ENCODE data around the gene HS3ST1. TPM values are rescaled to one million over a fixed set of nuclear protein-coding genes. Genes with fewer than 3 reads are reported as not detected.

Gene HS3ST1
- 8.1 TPM for total RNA-seq

- Histone ChIP-seq H3K27me3 (no peaks in the 10 kb centered on the region), H3K27ac (no peak within 1 kb of the TSS), H3K36me3 (no peaks in the 10 kb centered on the region), H3K4me3 (peak within 1 kb of the TSS; percentile 49 to 69), H3K9me3 (no peaks in the 10 kb centered on the region), H3K4me1 (peaks cover 26% of the 10 kb centered on the region)
- DNase-seq (ENCODE audit: extremely low spot score in 2 of 2), result no peak
- intact Hi-C loops (cut with DNase I), result no loop called here
- TF ChIP-seq POLR2A (IDR thresholded peaks at IDR 0.05) (no peak), POLR2AphosphoS5 (IDR thresholded peaks at IDR 0.05; ENCODE audit: insufficient read depth in 1 of 2, low read depth in 1 of 2) (no peak), CTCF (IDR thresholded peaks at IDR 0.05) (no peak)
These were observed at the start of gene HS3ST1 for GRCh38 chr4:11428231-11428898. HS3ST1 (minus strand) TSS chr4:11428894; CDS start chr4:11400005, 28,889 bp downstream.

DNA sequence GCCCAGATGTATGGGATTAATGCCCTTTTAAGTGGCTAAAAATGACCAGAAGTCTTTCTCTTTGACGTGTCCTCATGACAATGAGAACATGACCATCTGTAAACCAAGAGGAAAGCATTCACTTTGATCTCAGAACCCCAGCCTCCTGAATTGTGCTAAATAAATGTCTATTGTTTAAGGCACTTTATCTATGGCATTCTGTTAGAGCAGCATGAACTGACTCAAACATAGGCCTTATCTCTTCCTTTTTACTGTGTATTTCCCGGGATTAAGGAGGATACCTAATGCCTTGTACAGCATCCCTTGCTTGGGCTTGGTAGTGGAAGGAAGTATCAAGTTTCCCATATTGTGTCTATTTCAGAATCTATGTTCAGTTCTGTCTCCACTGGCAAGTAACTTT, 47.2 kb upstream of the HS3ST1 start:
- no peaks in the 10 kb centered on the region for H3K27me3 ChIP-seq
- intact Hi-C loops (cut with DNase I), result no loop called here
- TF ChIP-seq POLR2AphosphoS5 (IDR thresholded peaks at IDR 0.05; ENCODE audit: insufficient read depth in 1 of 2, low read depth in 1 of 2), result no peak
- no peak for TF ChIP-seq POLR2A (IDR thresholded peaks at IDR 0.05)
- no peak for TF ChIP-seq CTCF (IDR thresholded peaks at IDR 0.05)
- DNase-seq (ENCODE audit: extremely low spot score in 2 of 2), result no peak
- H3K36me3 ChIP-seq, result no peaks in the 10 kb centered on the region
- no peak overlapping the region for H3K4me3 ChIP-seq
- no peak overlapping the region for H3K27ac ChIP-seq
- no peaks in the 10 kb centered on the region for H3K9me3 ChIP-seq
- H3K4me1 ChIP-seq, result no peaks in the 10 kb centered on the region

DNA sequence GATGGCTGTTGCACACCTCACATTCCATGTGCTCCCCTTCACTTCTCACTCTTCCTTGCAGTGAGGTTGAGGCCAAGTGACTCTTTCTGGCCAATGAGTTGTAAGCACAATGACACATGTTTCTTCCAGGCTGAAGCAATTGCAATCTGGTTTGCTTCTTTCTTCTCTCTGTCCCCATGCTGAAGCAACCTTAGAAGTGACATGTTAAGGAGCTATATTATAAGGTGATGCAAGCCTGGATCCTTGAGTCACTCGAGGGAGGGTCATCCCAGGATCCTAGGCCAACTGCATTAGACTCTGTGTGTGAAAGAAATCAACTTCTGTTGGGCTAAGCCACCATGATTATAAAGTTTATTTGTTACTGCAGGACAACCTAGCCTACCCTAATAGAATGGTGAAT, 45.5 kb upstream of the HS3ST1 start:
- Histone ChIP-seq H3K27me3 (no peaks in the 10 kb centered on the region), H3K4me3 (no peak overlapping the region), H3K27ac (no peak overlapping the region), H3K4me1 (no peaks in the 10 kb centered on the region), H3K36me3 (no peaks in the 10 kb centered on the region), H3K9me3 (no peaks in the 10 kb centered on the region)
- intact Hi-C loops (cut with DNase I), result no loop called here
- TF ChIP-seq CTCF (IDR thresholded peaks at IDR 0.05) (no peak), POLR2A (IDR thresholded peaks at IDR 0.05) (no peak), POLR2AphosphoS5 (IDR thresholded peaks at IDR 0.05; ENCODE audit: insufficient read depth in 1 of 2, low read depth in 1 of 2) (no peak)
- no peak for DNase-seq (ENCODE audit: extremely low spot score in 2 of 2)

DNA sequence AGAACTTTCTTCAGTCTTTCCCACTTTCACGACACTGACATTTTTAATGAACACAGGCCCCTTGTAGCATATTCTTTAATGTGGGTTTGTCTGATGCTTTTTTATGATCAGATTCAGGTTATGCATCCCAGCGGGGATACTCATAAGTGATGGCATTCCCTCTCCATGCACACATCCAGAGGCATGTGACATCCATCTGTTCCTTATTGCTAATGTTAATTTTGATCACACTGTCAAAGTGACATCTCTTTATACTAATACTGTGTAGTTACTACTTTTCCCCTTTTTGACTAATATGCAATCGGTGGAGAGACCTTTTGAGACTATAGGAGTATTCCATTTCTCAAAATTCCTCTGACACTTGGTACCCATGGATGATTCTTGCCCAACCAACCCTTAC, 43.8 kb upstream of the HS3ST1 start:
- intact Hi-C loops (cut with DNase I), result no loop called here

More for the DNA sequence above, 43.8 kb upstream of the HS3ST1 start:
- no peaks in the 10 kb centered on the region for H3K9me3 ChIP-seq
- H3K4me1 ChIP-seq, result no peaks in the 10 kb centered on the region
- no peak for TF ChIP-seq CTCF (IDR thresholded peaks at IDR 0.05)
- no peak for TF ChIP-seq POLR2A (IDR thresholded peaks at IDR 0.05)
- TF ChIP-seq POLR2AphosphoS5 (IDR thresholded peaks at IDR 0.05; ENCODE audit: insufficient read depth in 1 of 2, low read depth in 1 of 2), result no peak
- no peak overlapping the region for H3K27ac ChIP-seq
- no peaks in the 10 kb centered on the region for H3K36me3 ChIP-seq
- H3K27me3 ChIP-seq, result no peaks in the 10 kb centered on the region
- DNase-seq (ENCODE audit: extremely low spot score in 2 of 2), result no peak
- H3K4me3 ChIP-seq, result no peak overlapping the region

Data from vagina (tissue), 2 donors.